Measurements from ENCODE around the gene MSI2. TPM values are rescaled to one million over a fixed set of nuclear protein-coding genes. Genes with fewer than 3 reads are reported as not detected.

The MSI2 gene
- total RNA-seq, 2 donors from 2014 or later, result 88.3 to 114 TPM

DNA sequence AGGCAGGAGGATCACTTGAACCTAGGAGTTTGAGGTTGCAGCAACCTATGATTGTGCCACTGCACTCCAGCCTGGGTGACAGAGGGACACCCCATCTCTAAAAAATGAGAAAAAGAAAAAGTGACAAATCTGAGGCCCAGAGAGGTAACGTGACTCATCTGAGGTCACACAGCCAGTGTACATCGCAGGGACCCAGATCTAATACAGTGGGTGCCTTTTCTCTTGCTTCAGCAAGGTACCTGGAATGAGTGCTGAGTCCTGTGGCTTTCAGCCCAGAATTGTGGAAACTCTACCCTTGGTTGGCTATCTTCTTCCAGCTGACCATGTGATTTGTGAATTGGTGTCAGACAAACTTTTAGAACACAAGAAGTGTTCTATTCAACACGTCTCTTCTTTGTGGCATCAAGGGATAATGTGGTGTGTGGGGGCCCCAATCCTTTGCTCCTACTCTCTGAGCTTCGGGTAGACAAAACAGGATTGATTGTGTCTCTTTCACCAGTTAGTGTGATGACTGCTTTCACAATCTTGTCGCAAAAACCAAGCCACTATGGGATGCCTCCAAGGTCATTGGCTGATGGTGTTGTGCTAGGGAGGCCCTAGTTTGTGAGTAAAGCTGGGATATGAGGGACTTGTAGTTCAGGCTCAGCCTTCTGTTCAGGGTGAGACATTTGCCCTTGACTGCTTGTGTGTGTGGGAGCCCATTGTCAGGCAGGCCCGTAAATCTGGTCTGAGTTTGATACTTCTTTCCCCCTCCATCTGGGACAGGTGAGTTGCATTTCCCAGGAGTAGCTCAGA lies 71.0 kb downstream of the MSI2 start:
- H3K27ac Mint-ChIP-seq, result no peak overlapping the region
- H3K27me3 Mint-ChIP-seq (ENCODE audit: insufficient read depth), result no peaks in the 10 kb centered on the region
- H3K9me3 Mint-ChIP-seq, result no peaks in the 10 kb centered on the region
- Histone ChIP-seq H3K27ac (ENCODE audit: low read depth, low read length) (no peak overlapping the region), H3K4me1 (ENCODE audit: control insufficient read depth, insufficient read depth, low read length) (no peaks in the 10 kb centered on the region), H3K9me3 (ENCODE audit: control insufficient read depth, low read length) (no peaks in the 10 kb centered on the region), H3K36me3 (ENCODE audit: control insufficient read depth, insufficient read depth, low read length) (peaks cover 4% of the 10 kb centered on the region), H3K4me3 (ENCODE audit: low read length) (no peak overlapping the region), H3K27me3 (ENCODE audit: control insufficient read depth, insufficient read depth, low read length, poor library complexity, severe bottlenecking) (no peaks in the 10 kb centered on the region), H3K9ac (ENCODE audit: extremely low read depth, low read length, poor library complexity, severe bottlenecking) (no peak overlapping the region)
- WGBS, 2 experiments (ENCODE audit: insufficient coverage in 1 of 2, insufficient read length in 1 of 2), result 92 to 98% methylated on average over 4 to 6 of the region's 6 CpGs
- no peak for DNase-seq
- H3K4me1 Mint-ChIP-seq, result peaks cover 6% of the 10 kb centered on the region
- peaks cover 20% of the 10 kb centered on the region for H3K36me3 Mint-ChIP-seq (ENCODE audit: low read depth)
- TF ChIP-seq CTCF (conservative IDR thresholded peaks at IDR 0.05), result no peak
- no peak overlapping the region for H3K4me3 Mint-ChIP-seq

DNA sequence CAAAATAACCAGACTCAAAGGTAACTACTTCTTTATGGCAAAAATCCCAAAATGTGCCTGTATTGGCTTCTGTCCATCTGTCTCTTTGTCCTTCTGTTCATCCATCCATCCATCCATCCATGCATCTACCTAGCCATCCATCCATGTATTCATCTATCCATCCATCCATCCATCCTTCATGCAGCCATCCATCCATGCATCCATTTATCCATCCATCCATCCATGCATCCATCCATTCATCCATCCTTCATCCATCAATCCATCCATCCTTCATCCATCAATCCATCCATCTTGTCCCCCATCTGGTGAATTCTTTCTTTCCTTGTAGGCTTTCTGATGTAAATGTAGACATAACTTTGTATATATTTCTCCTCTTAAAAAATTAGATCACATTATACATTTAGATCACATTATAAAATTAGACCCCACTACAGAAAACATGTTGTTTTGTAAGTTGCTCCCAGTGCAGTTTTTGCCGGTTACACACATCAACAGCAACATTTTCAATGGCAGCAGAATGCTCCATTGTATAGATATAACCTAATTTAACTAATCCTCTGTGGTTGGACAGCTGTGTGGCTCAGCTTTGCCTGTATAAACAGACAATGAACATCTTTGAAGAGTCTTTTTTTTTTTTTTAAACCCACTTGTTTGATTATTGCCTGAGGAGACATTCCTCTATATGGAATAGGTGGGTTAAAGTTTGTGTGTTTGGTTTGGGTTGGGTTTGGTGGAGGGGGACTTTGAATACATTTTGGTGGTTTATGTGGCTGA lies 72.0 kb downstream of the MSI2 start:
- Histone ChIP-seq H3K9ac (ENCODE audit: extremely low read depth, low read length, poor library complexity, severe bottlenecking) (no peak overlapping the region), H3K4me1 (ENCODE audit: control insufficient read depth, insufficient read depth, low read length) (no peaks in the 10 kb centered on the region), H3K27me3 (ENCODE audit: control insufficient read depth, insufficient read depth, low read length, poor library complexity, severe bottlenecking) (no peaks in the 10 kb centered on the region), H3K36me3 (ENCODE audit: control insufficient read depth, insufficient read depth, low read length) (peaks cover 4% of the 10 kb centered on the region), H3K9me3 (ENCODE audit: control insufficient read depth, low read length) (no peaks in the 10 kb centered on the region), H3K27ac (ENCODE audit: low read depth, low read length) (no peak overlapping the region), H3K4me3 (ENCODE audit: low read length) (no peak overlapping the region)
- 100% methylated on average over 1 of the region's 1 CpG for whole genome bisulfite sequencing, 2 experiments (ENCODE audit: insufficient coverage in 1 of 2, insufficient read length in 1 of 2)
- H3K27me3 Mint-ChIP-seq (ENCODE audit: insufficient read depth), result no peaks in the 10 kb centered on the region
- no peak for TF ChIP-seq CTCF (conservative IDR thresholded peaks at IDR 0.05)
- H3K4me1 Mint-ChIP-seq, result peaks cover 4% of the 10 kb centered on the region
- H3K4me3 Mint-ChIP-seq, result no peak overlapping the region
- no peaks in the 10 kb centered on the region for H3K9me3 Mint-ChIP-seq
- no peak overlapping the region for H3K27ac Mint-ChIP-seq
- DNase-seq, result no peak
- peaks cover 20% of the 10 kb centered on the region for H3K36me3 Mint-ChIP-seq (ENCODE audit: low read depth)

DNA sequence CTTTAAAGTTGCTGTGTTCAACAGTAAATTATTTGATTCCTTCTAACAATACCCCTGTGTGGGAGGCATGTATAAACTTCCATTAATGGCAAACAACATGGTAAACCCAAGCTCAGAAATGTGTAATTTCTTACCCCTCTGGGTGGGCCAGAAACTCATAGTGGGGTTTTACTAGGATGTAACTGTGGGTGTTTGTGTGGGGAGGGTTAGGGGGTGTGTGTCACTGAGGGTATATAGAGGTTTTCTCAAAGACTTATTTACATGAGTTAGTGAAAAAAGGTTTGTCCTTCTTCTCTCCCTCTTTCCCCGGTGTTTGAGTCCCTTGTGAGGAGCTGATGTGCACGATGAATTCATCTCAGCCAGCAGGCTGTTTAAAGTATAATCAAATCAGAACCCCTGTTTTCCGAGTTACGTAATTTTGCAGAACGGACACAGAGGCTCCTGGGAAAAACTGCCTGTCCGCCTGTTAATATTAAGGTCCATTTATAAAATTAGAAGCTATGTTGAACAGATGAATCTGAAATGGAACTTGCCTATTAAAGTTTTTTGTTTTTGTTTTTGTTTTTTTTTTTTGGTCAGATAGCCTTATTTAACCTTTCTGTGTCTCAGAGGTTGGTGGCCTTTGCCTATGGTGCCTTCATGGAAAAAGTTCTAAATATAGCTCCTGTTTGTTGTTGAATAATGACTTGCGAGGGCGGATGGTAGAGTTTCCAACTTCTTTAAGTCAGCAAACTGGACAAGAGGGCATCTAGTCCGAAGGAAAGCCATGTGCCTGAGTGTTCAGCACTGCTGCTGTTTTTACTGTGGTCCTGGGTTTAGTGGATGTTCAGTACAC lies 73.3 kb downstream of the MSI2 start:
- Histone ChIP-seq H3K27me3 (ENCODE audit: control insufficient read depth, insufficient read depth, low read length, poor library complexity, severe bottlenecking) (no peaks in the 10 kb centered on the region), H3K4me1 (ENCODE audit: control insufficient read depth, insufficient read depth, low read length) (no peaks in the 10 kb centered on the region), H3K36me3 (ENCODE audit: control insufficient read depth, insufficient read depth, low read length) (peaks cover 4% of the 10 kb centered on the region), H3K9ac (ENCODE audit: extremely low read depth, low read length, poor library complexity, severe bottlenecking) (no peak overlapping the region), H3K9me3 (ENCODE audit: control insufficient read depth, low read length) (no peaks in the 10 kb centered on the region), H3K4me3 (ENCODE audit: low read length) (no peak overlapping the region), H3K27ac (ENCODE audit: low read depth, low read length) (no peak overlapping the region)
- DNase-seq, result no peak
- Mint-ChIP-seq H3K4me1 (peaks cover 4% of the 10 kb centered on the region), H3K9me3 (no peaks in the 10 kb centered on the region), H3K4me3 (no peak overlapping the region), H3K36me3 (ENCODE audit: low read depth) (peaks cover 16% of the 10 kb centered on the region), H3K27me3 (ENCODE audit: insufficient read depth) (no peaks in the 10 kb centered on the region), H3K27ac (no peak overlapping the region)
- 93 to 100% methylated on average over 7 to 9 of the region's 9 CpGs for WGBS, 2 experiments (ENCODE audit: insufficient coverage in 1 of 2, insufficient read length in 1 of 2)
- no peak for TF ChIP-seq CTCF (conservative IDR thresholded peaks at IDR 0.05)

All from endodermal cell (in vitro differentiated cells).